HG03439 (cell line): ENCODE measurements around the gene IFRD2.
"Not testable (repeated sequence)": the region's sequence is repeated elsewhere in the genome, so short reads cannot be mapped to it uniquely, and the experiment has no call there.

ENCODE experiments used
- ATAC-seq: cut with Tn5 transposase; IDR thresholded peaks from one replicate; pipeline ENCODE4 v1.9.1; 2021; ENCODE audit warnings: mild to moderate bottlenecking, moderate library complexity; ENCODE audit not compliant: unreplicated experiment

The IFRD2 gene

GRCh38 chr3:50255251-50255615 is 37.0 kb downstream of the IFRD2 start:
- ATAC-seq: no peak

- no peak for ATAC-seq
Measured at GRCh38 chr3:50254577-50255250, 37.5 kb downstream of the IFRD2 start.

GRCh38 chr3:50251220-50251619 is 41.0 kb downstream of the IFRD2 start:
- ATAC-seq: no peak

- no peak for ATAC-seq
Measured at GRCh38 chr3:50250514-50250913, 41.7 kb downstream of the IFRD2 start.

- ATAC-seq: no peak
Measured at GRCh38 chr3:50249457-50249856, 42.8 kb downstream of the IFRD2 start.

- no peak for ATAC-seq
Measured at GRCh38 chr3:50248387-50248786, 43.8 kb downstream of the IFRD2 start.

GRCh38 chr3:50246517-50246954 is 45.7 kb downstream of the IFRD2 start:
- peak; percentile 25 for ATAC-seq

GRCh38 chr3:50245831-50246516 is 46.3 kb downstream of the IFRD2 start:
- peak; percentile 63 for ATAC-seq

- no peak for ATAC-seq
Measured at GRCh38 chr3:50245251-50245745, 46.9 kb downstream of the IFRD2 start.

GRCh38 chr3:50244813-50245212 is 47.4 kb downstream of the IFRD2 start:
- ATAC-seq: not testable (repeated sequence)

GRCh38 chr3:50243543-50243895 is 48.7 kb downstream of the IFRD2 start:
- ATAC-seq: no peak

- no peak for ATAC-seq
Measured at GRCh38 chr3:50242851-50243542, 49.2 kb downstream of the IFRD2 start.

GRCh38 chr3:50242381-50242770 is 49.9 kb downstream of the IFRD2 start:
- no peak for ATAC-seq

GRCh38 chr3:50241713-50242380 is 50.4 kb downstream of the IFRD2 start:
- ATAC-seq: no peak

GRCh38 chr3:50241163-50241562 is 51.1 kb downstream of the IFRD2 start:
- ATAC-seq: no peak

GRCh38 chr3:50239649-50240048 is 52.6 kb downstream of the IFRD2 start:
- no peak for ATAC-seq

- no peak for ATAC-seq
Measured at GRCh38 chr3:50238549-50239026, 53.6 kb downstream of the IFRD2 start.

GRCh38 chr3:50237754-50238548 is 54.3 kb downstream of the IFRD2 start:
- peak; percentile 30 for ATAC-seq
